ENCODE results near the gene CMBL.
A peak's percentile ranks its signal among the peaks of the same experiment; 100 is the strongest.
"Not testable (repeated sequence)": the region's sequence is repeated elsewhere in the genome, so short reads cannot be mapped to it uniquely, and the experiment has no call there.

CMBL gene

DNA sequence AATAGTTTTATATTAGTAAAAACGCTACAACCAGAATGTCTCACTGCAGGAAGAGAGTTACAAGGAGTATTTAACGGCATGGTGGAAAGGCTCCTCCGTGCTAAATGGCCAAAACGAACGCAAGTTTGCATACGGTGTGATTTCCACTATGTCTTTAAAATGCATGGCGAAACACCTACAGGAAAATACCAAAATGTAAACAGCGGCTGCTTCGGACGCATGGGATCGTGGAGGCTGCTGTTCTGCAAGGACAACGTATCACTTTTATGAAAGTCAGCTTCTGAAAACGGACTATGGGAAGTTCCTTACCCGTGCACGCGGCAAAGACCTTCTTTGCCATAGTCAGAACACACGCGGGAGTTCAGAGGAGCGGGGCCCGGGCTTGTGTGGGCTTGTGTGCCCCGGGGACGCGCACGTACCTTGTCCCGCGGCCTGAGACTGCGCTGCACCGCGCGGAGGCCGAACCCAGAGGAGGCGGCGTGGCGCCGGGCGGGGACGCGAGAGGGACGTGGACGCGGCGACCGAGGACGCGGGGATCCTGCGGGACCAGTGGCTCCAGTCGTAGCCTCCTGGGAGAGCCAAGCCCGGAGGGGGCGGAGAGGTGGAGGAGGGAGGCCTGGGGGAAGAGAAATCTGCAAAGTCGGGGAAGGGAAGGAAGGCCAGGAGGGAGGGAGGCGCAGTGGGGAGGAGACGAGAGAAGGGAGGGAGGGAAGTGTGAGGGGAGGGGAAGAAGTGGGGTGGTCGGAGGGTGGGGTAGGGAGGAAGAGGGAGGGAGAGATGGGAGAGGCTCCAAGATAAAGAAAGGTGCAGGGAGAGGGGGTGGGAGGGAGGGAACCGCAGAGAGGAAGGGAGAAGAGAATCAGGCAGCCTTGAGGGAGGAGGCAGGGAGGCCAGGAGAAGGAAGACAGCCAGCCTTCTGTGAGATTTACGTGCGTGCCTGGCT is at the start of gene CMBL:
Gene CMBL (minus strand): TSS at position 697 of the 943 bp plus-strand sequence. CDS start 17,140 bp downstream, outside the sequence.
- peak within 1 kb of the TSS; percentile 72 for H3K9ac ChIP-seq (ENCODE audit: low read length)
- H3K4me1 ChIP-seq (ENCODE audit: control insufficient read depth, low read depth, low read length), result peaks cover 8% of the 10 kb centered on the region
- peak within 1 kb of the TSS; percentile 91 for H3K4me3 ChIP-seq (ENCODE audit: low read length)
- H3K27me3 ChIP-seq (ENCODE audit: control insufficient read depth, insufficient read depth, low read length), result peaks cover 16% of the 10 kb centered on the region
- no peaks in the 10 kb centered on the region for H3K36me3 ChIP-seq (ENCODE audit: control insufficient read depth, low read depth, low read length)
- no peaks in the 10 kb centered on the region for H3K9me3 ChIP-seq (ENCODE audit: control insufficient read depth, low read depth, low read length)
- H3K27ac ChIP-seq (ENCODE audit: low read length), result no peak within 1 kb of the TSS

- Histone ChIP-seq H3K36me3 (ENCODE audit: control insufficient read depth, low read depth, low read length) (no peaks in the 10 kb centered on the region), H3K4me1 (ENCODE audit: control insufficient read depth, low read depth, low read length) (peaks cover 18% of the 10 kb centered on the region), H3K27ac (ENCODE audit: low read length) (no peak overlapping the region), H3K4me3 (ENCODE audit: low read length) (peak overlapping the region; percentile 95), H3K27me3 (ENCODE audit: control insufficient read depth, insufficient read depth, low read length) (no peaks in the 10 kb centered on the region), H3K9me3 (ENCODE audit: control insufficient read depth, low read depth, low read length) (no peaks in the 10 kb centered on the region), H3K9ac (ENCODE audit: low read length) (peak overlapping the region; percentile 95)
Measured at GRCh38 chr5:10355071-10355889, 47.6 kb upstream of the CMBL start.

DNA sequence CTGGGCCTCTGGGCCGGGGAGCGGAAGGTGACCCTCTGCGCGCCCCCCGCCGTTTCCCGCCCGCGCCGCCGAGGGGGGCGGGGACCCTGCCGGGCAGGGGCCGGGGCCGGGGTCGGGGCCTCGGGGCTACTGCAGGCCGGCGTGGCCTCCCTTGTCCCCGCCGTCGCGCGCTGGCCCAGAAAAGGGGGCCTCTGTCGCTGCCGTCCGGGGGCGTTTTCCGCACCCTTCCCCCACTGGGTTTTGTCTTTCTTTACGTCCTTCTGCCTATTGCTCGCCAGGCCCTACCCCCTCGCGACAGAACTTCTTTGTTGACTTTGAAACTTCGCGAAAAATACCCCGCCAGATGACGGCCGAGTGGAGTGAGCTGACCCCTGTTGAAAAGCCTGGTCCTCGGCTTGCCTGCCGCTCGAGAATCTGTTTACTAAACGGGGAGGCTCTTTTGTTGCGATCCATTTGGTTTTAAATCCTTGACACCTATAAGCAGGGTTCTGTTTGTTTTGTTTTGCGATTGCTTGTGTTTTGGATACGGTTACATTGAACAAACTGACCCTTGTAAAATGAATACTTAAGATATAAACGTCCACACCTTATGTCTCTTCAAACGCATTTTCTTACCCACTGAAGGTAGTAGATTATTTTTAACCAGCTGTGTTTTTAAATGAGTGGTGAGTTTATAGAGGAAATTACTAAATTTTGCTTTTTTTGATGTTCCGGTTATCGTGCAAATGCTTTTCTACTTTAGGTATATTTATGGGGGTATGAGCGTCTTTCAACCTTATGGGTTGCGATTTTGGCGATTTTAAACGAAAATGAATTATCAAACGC is 46.6 kb upstream of the CMBL start:
- Histone ChIP-seq H3K9me3 (ENCODE audit: control insufficient read depth, low read depth, low read length) (no peaks in the 10 kb centered on the region), H3K36me3 (ENCODE audit: control insufficient read depth, low read depth, low read length) (no peaks in the 10 kb centered on the region), H3K27ac (ENCODE audit: low read length) (peak overlapping the region; percentile 64), H3K27me3 (ENCODE audit: control insufficient read depth, insufficient read depth, low read length) (no peaks in the 10 kb centered on the region), H3K4me1 (ENCODE audit: control insufficient read depth, low read depth, low read length) (peaks cover 18% of the 10 kb centered on the region), H3K9ac (ENCODE audit: low read length) (peak overlapping the region; percentile 95), H3K4me3 (ENCODE audit: low read length) (peak overlapping the region; percentile 95)

GRCh38 chr5:10353241-10354047 is 45.7 kb upstream of the CMBL start, which contains the start of gene MARCHF6:
TSS of gene MARCHF6 (plus strand) at chr5:10353695. CDS start at chr5:10353899, 204 bp downstream.
- Histone ChIP-seq H3K27ac (ENCODE audit: low read length) (peak within 1 kb of the TSS; percentile 73), H3K9ac (ENCODE audit: low read length) (peak within 1 kb of the TSS; percentile 95), H3K4me1 (ENCODE audit: control insufficient read depth, low read depth, low read length) (peaks cover 18% of the 10 kb centered on the region), H3K4me3 (ENCODE audit: low read length) (peak within 1 kb of the TSS; percentile 95), H3K36me3 (ENCODE audit: control insufficient read depth, low read depth, low read length) (no peaks in the 10 kb centered on the region), H3K27me3 (ENCODE audit: control insufficient read depth, insufficient read depth, low read length) (no peaks in the 10 kb centered on the region), H3K9me3 (ENCODE audit: control insufficient read depth, low read depth, low read length) (no peaks in the 10 kb centered on the region)

DNA sequence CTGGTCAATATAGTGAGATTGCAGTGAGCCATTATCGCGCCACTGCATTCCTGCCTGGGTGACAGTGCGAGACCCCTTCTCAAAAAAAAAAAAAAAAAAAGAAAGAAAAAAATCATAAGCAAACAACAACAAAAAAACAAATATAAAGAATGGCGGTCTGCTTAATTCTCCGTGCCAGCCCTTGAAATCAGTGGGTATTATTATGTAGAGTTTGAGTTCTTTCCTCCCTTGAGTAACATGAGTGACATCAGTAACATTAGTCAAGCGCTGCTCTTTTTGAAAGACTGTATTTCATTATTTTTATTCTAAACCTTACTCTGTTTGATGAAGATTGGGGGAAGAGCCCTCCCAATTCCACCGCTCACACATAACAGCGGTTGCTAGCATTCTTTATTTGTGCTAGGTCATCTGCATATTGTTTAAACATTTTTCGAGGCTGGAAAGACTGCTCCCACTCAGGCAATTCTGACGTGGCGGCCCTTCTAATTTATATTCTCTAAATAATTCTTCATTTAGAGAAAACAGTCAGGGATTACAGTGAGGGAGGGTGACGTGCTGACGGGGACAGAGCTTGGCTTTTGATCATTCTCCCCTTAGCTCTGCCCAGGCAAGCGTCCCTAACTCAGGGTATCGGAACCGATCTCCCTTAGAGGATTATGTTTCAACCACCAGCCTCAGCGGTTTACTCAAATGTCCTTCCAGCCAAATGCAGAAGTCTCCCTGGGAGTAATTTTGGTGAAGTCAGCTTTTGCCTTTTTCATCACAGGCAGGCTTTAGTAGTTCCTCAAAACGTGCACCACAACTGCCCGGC is 44.9 kb upstream of the CMBL start:
- Histone ChIP-seq H3K27me3 (ENCODE audit: control insufficient read depth, insufficient read depth, low read length) (no peaks in the 10 kb centered on the region), H3K9me3 (ENCODE audit: control insufficient read depth, low read depth, low read length) (no peaks in the 10 kb centered on the region), H3K4me1 (ENCODE audit: control insufficient read depth, low read depth, low read length) (peaks cover 16% of the 10 kb centered on the region), H3K4me3 (ENCODE audit: low read length) (peak overlapping the region; percentile 95), H3K36me3 (ENCODE audit: control insufficient read depth, low read depth, low read length) (no peaks in the 10 kb centered on the region), H3K9ac (ENCODE audit: low read length) (peak overlapping the region; percentile 95), H3K27ac (ENCODE audit: low read length) (peak overlapping the region; percentile 73)

- no peak overlapping the region for H3K9ac ChIP-seq (ENCODE audit: low read length)
- H3K27me3 ChIP-seq (ENCODE audit: control insufficient read depth, insufficient read depth, low read length), result no peaks in the 10 kb centered on the region
- H3K27ac ChIP-seq (ENCODE audit: low read length), result no peak overlapping the region
- H3K4me3 ChIP-seq (ENCODE audit: low read length), result peak overlapping the region; percentile 95
- H3K9me3 ChIP-seq (ENCODE audit: control insufficient read depth, low read depth, low read length), result no peaks in the 10 kb centered on the region
- peaks cover 16% of the 10 kb centered on the region for H3K4me1 ChIP-seq (ENCODE audit: control insufficient read depth, low read depth, low read length)
- H3K36me3 ChIP-seq (ENCODE audit: control insufficient read depth, low read depth, low read length), result no peaks in the 10 kb centered on the region
Measured at GRCh38 chr5:10351919-10352318, 44.2 kb upstream of the CMBL start.

GRCh38 chr5:10351199-10351905 is 43.6 kb upstream of the CMBL start:
- H3K4me1 ChIP-seq (ENCODE audit: control insufficient read depth, low read depth, low read length), result peaks cover 16% of the 10 kb centered on the region
- no peak overlapping the region for H3K4me3 ChIP-seq (ENCODE audit: low read length)
- H3K27me3 ChIP-seq (ENCODE audit: control insufficient read depth, insufficient read depth, low read length), result no peaks in the 10 kb centered on the region
- H3K9me3 ChIP-seq (ENCODE audit: control insufficient read depth, low read depth, low read length), result no peaks in the 10 kb centered on the region
- no peak overlapping the region for H3K9ac ChIP-seq (ENCODE audit: low read length)
- H3K27ac ChIP-seq (ENCODE audit: low read length), result no peak overlapping the region
- no peaks in the 10 kb centered on the region for H3K36me3 ChIP-seq (ENCODE audit: control insufficient read depth, low read depth, low read length)

- H3K4me3 ChIP-seq (ENCODE audit: low read length), result no peak overlapping the region
- H3K36me3 ChIP-seq (ENCODE audit: control insufficient read depth, low read depth, low read length), result no peaks in the 10 kb centered on the region
- H3K9me3 ChIP-seq (ENCODE audit: control insufficient read depth, low read depth, low read length), result no peaks in the 10 kb centered on the region
- H3K27ac ChIP-seq (ENCODE audit: low read length), result no peak overlapping the region
- H3K27me3 ChIP-seq (ENCODE audit: control insufficient read depth, insufficient read depth, low read length), result no peaks in the 10 kb centered on the region
- peaks cover 8% of the 10 kb centered on the region for H3K4me1 ChIP-seq (ENCODE audit: control insufficient read depth, low read depth, low read length)
- H3K9ac ChIP-seq (ENCODE audit: low read length), result no peak overlapping the region
Measured at GRCh38 chr5:10348258-10348657, 40.6 kb upstream of the CMBL start.

DNA sequence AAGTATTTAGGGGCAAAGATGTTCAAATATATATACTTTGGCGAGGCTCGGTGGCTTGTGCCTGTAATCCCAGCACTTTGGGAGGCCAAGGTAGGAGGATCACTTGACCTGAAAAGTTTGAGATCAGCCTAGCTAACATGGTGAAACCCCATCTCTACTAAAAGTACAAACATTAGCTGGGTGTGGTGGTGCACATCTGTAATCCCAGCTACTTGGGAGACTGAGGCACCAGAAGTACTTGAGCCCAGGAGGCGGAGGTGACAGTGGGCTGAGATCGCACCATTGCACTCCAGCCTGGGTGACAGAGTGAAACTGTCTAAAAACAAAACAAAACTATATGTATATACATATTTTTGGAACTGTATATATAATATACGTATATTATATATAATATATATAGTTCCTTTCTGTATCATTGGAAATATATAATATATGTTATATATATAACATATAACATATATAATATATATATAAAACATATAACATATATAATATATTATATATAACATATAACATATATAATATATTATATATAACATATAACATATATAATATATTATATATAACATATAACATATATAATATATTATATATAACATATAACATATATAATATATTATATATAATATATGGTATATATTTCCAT is 36.9 kb upstream of the CMBL start:
- H3K4me1 ChIP-seq (ENCODE audit: control insufficient read depth, low read depth, low read length); H3K27me3 ChIP-seq (ENCODE audit: control insufficient read depth, insufficient read depth, low read length); H3K9me3 ChIP-seq (ENCODE audit: control insufficient read depth, low read depth, low read length); H3K4me3 ChIP-seq (ENCODE audit: low read length); H3K9ac ChIP-seq (ENCODE audit: low read length); H3K27ac ChIP-seq (ENCODE audit: low read length); H3K36me3 ChIP-seq (ENCODE audit: control insufficient read depth, low read depth, low read length): not testable (repeated sequence)
